ENCODE measurements around the gene CREB5.

CREB5 gene

DNA sequence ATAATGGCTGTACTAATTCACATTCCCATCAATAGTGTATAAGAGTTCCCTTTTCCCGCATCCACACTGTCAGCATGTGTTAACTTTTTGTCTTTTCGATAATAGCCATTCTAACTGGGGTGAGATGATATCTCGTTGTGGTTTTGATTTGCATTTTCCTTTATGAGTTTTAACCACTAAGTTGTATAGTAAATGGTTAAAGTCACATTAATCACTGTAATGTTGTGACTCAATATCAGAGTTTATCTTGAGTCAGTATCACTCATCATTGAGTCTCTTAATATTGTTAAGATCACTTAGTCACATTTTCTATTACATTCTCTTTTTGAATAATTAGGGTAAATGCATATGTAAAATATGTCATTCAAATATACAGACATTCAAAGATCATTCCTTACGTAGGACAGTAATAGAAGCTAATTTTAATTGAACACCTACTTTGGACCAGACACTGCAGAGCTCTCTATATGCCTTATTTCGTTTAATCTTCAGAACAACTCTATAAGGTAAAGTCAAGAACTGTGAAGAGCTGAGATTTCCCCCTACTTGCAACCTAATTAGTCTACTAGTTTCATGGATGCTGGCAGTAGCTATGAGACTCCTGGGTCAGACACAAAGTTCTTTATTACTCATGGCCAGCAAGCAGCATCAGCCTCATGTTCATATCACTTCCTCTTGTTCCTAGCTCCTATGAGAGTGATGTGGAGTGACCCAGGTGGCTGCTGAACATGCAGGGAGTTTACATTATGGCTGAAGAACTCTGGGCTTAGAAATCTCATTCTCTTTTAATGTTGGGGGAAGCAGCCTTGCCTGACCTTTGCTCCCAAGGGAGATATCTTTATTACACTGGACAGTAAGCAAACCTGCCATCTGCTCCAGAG, 30.5 kb downstream of the CREB5 start:
- TF ChIP-seq ISL1 (CRISPR knock-in tag; IDR thresholded peaks at IDR 0.05), result peak; percentile 62
- TF ChIP-seq, protein P1, sequence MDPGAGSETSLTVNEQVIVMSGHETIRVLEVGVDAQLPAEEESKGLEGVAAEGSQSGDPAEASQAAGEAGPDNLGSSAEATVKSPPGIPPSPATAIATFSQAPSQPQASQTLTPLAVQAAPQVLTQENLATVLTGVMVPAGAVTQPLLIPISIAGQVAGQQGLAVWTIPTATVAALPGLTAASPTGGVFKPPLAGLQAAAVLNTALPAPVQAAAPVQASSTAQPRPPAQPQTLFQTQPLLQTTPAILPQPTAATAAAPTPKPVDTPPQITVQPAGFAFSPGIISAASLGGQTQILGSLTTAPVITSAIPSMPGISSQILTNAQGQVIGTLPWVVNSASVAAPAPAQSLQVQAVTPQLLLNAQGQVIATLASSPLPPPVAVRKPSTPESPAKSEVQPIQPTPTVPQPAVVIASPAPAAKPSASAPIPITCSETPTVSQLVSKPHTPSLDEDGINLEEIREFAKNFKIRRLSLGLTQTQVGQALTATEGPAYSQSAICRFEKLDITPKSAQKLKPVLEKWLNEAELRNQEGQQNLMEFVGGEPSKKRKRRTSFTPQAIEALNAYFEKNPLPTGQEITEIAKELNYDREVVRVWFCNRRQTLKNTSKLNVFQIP (CRISPR knock-in tag; IDR thresholded peaks at IDR 0.05; ENCODE audit: borderline replicate concordance, low read depth), result no peak
- TF ChIP-seq, protein P2, sequence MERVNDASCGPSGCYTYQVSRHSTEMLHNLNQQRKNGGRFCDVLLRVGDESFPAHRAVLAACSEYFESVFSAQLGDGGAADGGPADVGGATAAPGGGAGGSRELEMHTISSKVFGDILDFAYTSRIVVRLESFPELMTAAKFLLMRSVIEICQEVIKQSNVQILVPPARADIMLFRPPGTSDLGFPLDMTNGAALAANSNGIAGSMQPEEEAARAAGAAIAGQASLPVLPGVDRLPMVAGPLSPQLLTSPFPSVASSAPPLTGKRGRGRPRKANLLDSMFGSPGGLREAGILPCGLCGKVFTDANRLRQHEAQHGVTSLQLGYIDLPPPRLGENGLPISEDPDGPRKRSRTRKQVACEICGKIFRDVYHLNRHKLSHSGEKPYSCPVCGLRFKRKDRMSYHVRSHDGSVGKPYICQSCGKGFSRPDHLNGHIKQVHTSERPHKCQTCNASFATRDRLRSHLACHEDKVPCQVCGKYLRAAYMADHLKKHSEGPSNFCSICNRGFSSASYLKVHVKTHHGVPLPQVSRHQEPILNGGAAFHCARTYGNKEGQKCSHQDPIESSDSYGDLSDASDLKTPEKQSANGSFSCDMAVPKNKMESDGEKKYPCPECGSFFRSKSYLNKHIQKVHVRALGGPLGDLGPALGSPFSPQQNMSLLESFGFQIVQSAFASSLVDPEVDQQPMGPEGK (CRISPR knock-in tag; IDR thresholded peaks at IDR 0.05; ENCODE audit: borderline replicate concordance), result peak; percentile 62; the same call in 1 of the 2 replicates
- no peak for ATAC-seq

DNA sequence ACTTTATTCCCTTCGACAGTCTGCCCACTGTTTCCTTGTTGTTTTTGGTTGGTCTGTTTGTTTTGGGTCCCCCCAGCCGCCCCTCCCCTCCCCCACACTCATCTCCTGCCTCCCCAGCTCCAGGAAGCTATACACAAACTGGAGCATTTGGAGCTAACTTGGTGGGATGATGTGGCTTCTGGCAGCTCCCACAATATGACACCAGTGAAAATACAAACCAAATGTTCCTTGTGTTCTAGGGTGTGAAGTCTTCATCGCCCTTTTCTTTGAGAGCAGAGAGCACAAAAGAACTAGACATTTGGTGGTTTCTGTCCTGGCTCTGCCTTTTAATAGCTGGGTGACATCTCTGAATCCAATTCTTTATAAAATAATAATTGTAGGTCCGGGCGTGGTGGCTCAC, 33.8 kb downstream of the CREB5 start:
- TF ChIP-seq ZNF8 (CRISPR knock-in tag; IDR thresholded peaks at IDR 0.05) (no peak), ZC3H10 (CRISPR knock-in tag; IDR thresholded peaks at IDR 0.05) (no peak), SNAI2 (CRISPR knock-in tag; IDR thresholded peaks at IDR 0.05) (no peak), BACH2 (CRISPR knock-in tag; IDR thresholded peaks at IDR 0.05; ENCODE audit: borderline replicate concordance) (no peak), ISL1 (CRISPR knock-in tag; IDR thresholded peaks at IDR 0.05) (no peak), CSDC2 (CRISPR knock-in tag; IDR thresholded peaks at IDR 0.05) (no peak), ZFP30 (CRISPR knock-in tag; IDR thresholded peaks at IDR 0.05) (no peak), ZNF565 (CRISPR knock-in tag; conservative IDR thresholded peaks at IDR 0.05; ENCODE audit: low read depth) (no peak), TCF4 (CRISPR knock-in tag; IDR thresholded peaks at IDR 0.05; ENCODE audit: borderline replicate concordance) (no peak), RARB (CRISPR knock-in tag; IDR thresholded peaks at IDR 0.05) (no peak), GLIS3 (CRISPR knock-in tag; IDR thresholded peaks at IDR 0.05) (no peak), TOX (CRISPR knock-in tag; IDR thresholded peaks at IDR 0.05; ENCODE audit: borderline replicate concordance) (no peak), OSR1 (CRISPR knock-in tag; IDR thresholded peaks at IDR 0.05) (no peak), PPARA (CRISPR knock-in tag; IDR thresholded peaks at IDR 0.05; ENCODE audit: borderline replicate concordance) (no peak), ZNF70 (CRISPR knock-in tag; IDR thresholded peaks at IDR 0.05) (no peak)
- TF ChIP-seq, protein P3, sequence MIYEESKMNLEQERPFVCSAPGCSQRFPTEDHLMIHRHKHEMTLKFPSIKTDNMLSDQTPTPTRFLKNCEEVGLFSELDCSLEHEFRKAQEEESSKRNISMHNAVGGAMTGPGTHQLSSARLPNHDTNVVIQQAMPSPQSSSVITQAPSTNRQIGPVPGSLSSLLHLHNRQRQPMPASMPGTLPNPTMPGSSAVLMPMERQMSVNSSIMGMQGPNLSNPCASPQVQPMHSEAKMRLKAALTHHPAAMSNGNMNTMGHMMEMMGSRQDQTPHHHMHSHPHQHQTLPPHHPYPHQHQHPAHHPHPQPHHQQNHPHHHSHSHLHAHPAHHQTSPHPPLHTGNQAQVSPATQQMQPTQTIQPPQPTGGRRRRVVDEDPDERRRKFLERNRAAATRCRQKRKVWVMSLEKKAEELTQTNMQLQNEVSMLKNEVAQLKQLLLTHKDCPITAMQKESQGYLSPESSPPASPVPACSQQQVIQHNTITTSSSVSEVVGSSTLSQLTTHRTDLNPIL (CRISPR knock-in tag; IDR thresholded peaks at IDR 0.05; ENCODE audit: low read depth), result no peak
- TF ChIP-seq, protein P1 (CRISPR knock-in tag; IDR thresholded peaks at IDR 0.05; ENCODE audit: borderline replicate concordance, low read depth), result no peak
- TF ChIP-seq, protein P2 (CRISPR knock-in tag; IDR thresholded peaks at IDR 0.05; ENCODE audit: borderline replicate concordance), result no peak
- ATAC-seq, result no peak

DNA sequence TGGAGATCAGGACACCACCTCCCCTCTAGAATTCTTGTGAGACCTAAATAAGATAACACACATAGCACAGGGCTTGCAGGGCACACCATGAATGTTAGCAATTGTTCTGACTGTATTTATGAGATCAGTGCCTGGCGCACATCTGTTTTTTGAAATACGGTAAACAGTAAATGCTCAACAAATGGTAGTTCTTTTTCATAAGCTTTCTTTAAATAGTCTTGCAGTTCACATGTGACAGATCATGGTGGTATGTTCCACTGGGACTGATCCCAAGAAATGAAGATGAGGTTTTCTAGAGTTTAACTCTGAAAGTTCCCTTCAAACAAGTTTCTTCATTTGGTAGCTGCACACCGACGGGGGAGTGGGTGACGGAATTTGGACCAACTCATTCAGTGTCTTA, 34.8 kb downstream of the CREB5 start:
- TF ChIP-seq OSR1 (CRISPR knock-in tag; IDR thresholded peaks at IDR 0.05) (no peak), TOX (CRISPR knock-in tag; IDR thresholded peaks at IDR 0.05; ENCODE audit: borderline replicate concordance) (no peak), ZFP3 (CRISPR knock-in tag; IDR thresholded peaks at IDR 0.05) (no peak), ZNF565 (CRISPR knock-in tag; conservative IDR thresholded peaks at IDR 0.05; ENCODE audit: low read depth) (no peak)
- TF ChIP-seq, protein P4, sequence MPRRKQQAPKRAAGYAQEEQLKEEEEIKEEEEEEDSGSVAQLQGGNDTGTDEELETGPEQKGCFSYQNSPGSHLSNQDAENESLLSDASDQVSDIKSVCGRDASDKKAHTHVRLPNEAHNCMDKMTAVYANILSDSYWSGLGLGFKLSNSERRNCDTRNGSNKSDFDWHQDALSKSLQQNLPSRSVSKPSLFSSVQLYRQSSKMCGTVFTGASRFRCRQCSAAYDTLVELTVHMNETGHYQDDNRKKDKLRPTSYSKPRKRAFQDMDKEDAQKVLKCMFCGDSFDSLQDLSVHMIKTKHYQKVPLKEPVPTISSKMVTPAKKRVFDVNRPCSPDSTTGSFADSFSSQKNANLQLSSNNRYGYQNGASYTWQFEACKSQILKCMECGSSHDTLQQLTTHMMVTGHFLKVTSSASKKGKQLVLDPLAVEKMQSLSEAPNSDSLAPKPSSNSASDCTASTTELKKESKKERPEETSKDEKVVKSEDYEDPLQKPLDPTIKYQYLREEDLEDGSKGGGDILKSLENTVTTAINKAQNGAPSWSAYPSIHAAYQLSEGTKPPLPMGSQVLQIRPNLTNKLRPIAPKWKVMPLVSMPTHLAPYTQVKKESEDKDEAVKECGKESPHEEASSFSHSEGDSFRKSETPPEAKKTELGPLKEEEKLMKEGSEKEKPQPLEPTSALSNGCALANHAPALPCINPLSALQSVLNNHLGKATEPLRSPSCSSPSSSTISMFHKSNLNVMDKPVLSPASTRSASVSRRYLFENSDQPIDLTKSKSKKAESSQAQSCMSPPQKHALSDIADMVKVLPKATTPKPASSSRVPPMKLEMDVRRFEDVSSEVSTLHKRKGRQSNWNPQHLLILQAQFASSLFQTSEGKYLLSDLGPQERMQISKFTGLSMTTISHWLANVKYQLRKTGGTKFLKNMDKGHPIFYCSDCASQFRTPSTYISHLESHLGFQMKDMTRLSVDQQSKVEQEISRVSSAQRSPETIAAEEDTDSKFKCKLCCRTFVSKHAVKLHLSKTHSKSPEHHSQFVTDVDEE (CRISPR knock-in tag; IDR thresholded peaks at IDR 0.05), result no peak
- ATAC-seq, result no peak

Data from SK-N-SH treated with all-trans-retinoic acid at 6 μM for 48 hours (cell line).